ENCODE measurements around the gene FGFRL1. TPM values are rescaled to one million over a fixed set of nuclear protein-coding genes. Genes with fewer than 3 reads are reported as not detected.

Gene FGFRL1
- polyA plus RNA-seq, 1 experiment = 21.2 TPM

- DNase-seq (ENCODE audit: low read depth) = no peak
- TF ChIP-seq CTCF (IDR thresholded peaks at IDR 0.05; ENCODE audit: insufficient read depth, low read depth, low read length) = no peak
- CTCF ChIA-PET = no interaction called here
- POLR2A ChIA-PET = no interaction called here
- Histone ChIP-seq H3K4me3 (ENCODE audit: low read depth, low read length) (no peak overlapping the region), H3K36me3 (ENCODE audit: control insufficient read depth, insufficient read depth, low read length) (no peaks in the 10 kb centered on the region), H3K27me3 (ENCODE audit: control insufficient read depth, insufficient read depth, low read length) (peaks cover 13% of the 10 kb centered on the region)
Measured at GRCh38 chr4:1075225-1075624, 63.8 kb downstream of the FGFRL1 start.

- TF ChIP-seq CTCF (IDR thresholded peaks at IDR 0.05; ENCODE audit: insufficient read depth, low read depth, low read length) = no peak
- no peak overlapping the region for H3K4me3 ChIP-seq (ENCODE audit: low read depth, low read length)
- ChIA-PET POLR2A (no interaction called here), CTCF (interaction anchor here (1.0 kb wide), 1 partner anchor 89 kb away, joined by 3 read pairs; no protein-coding TSS in a partner anchor)
- H3K27me3 ChIP-seq (ENCODE audit: control insufficient read depth, insufficient read depth, low read length) = peaks cover 13% of the 10 kb centered on the region
- no peaks in the 10 kb centered on the region for H3K36me3 ChIP-seq (ENCODE audit: control insufficient read depth, insufficient read depth, low read length)
- no peak for DNase-seq (ENCODE audit: low read depth)
Measured at GRCh38 chr4:1075809-1076699, 64.6 kb downstream of the FGFRL1 start.

Other genes starting within 250 kb of the FGFRL1 start
- 0.15 TPM in 1 of 2 replicates, not detected in the other for gene CPLX1, start 185.5 kb upstream of the FGFRL1 start, polyA plus RNA-seq (2011; rRNA removed)
- 20.0 and 26.3 TPM in 2 replicates for gene GAK, start 79.3 kb upstream of the FGFRL1 start, polyA plus RNA-seq (2011; rRNA removed)
- gene TMEM175, start 79.2 kb upstream of the FGFRL1 start, polyA plus RNA-seq (2011; rRNA removed) = 44.7 and 77.8 TPM in 2 replicates
- 3.7 and 6.5 TPM in 2 replicates for gene DGKQ, start 38.1 kb upstream of the FGFRL1 start, polyA plus RNA-seq (2011; rRNA removed)
- gene IDUA, start 24.6 kb upstream of the FGFRL1 start, polyA plus RNA-seq (2011; rRNA removed) = 7.5 and 13.2 TPM in 2 replicates
- 0.09 TPM in 1 of 2 replicates, not detected in the other for gene SLC26A1, start 18.2 kb upstream of the FGFRL1 start, polyA plus RNA-seq (2011; rRNA removed)
- gene RNF212, start 101.9 kb downstream of the FGFRL1 start, polyA plus RNA-seq (2011; rRNA removed) = 2.9 TPM in 2 replicates
- gene SPON2, start 161.0 kb downstream of the FGFRL1 start, polyA plus RNA-seq (2011; rRNA removed) = 8.8 and 11.6 TPM in 2 replicates
- gene CTBP1, start 237.5 kb downstream of the FGFRL1 start, polyA plus RNA-seq (2011; rRNA removed) = 58.5 and 106 TPM in 2 replicates